Measurements from ENCODE around the gene SOCS1.

DNA sequence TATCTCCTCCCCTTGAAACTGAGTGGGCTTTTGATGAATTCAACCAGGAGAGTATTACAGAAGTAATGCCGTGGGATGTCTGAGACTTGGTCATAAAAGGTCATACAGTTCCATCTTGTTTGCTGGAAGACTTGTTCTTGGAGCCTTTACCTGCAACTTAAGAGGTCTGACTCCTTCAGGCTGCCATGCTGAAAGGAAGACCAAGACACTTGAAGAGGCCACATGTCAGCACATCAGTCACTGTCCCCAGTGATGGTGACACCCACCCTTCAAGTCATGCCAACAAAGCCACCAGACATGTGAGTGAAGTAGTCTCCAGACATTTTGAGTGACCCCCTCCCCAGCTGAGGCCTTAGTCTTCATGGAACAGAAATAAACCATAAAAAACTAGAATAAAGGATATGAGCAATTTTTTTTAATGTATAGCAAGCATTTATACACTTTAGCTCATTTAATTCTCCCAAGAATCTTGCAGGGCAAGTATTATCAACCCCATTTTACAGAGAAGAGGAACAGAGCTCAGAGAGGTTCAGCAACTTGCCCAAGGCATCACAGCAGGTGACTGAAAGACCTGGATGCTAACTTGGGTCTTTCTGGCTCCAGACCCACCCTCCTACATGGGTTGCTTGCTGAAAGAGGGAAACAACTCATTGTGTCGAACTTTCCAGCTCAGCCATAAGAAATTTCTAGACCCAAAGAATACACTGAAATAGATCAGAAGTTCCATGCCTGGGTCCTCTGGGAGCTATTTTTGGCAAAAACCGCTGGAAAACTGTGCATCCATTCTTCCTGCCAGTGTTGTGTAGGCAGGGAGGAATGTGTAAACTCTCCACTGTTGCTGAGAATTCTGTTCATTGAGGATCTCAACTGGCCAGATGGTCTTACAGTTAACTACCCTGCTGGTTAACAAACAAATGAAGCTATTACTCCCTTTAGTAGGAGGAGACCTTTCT is 38.1 kb downstream of the SOCS1 start:
- TF ChIP-seq, protein P1, sequence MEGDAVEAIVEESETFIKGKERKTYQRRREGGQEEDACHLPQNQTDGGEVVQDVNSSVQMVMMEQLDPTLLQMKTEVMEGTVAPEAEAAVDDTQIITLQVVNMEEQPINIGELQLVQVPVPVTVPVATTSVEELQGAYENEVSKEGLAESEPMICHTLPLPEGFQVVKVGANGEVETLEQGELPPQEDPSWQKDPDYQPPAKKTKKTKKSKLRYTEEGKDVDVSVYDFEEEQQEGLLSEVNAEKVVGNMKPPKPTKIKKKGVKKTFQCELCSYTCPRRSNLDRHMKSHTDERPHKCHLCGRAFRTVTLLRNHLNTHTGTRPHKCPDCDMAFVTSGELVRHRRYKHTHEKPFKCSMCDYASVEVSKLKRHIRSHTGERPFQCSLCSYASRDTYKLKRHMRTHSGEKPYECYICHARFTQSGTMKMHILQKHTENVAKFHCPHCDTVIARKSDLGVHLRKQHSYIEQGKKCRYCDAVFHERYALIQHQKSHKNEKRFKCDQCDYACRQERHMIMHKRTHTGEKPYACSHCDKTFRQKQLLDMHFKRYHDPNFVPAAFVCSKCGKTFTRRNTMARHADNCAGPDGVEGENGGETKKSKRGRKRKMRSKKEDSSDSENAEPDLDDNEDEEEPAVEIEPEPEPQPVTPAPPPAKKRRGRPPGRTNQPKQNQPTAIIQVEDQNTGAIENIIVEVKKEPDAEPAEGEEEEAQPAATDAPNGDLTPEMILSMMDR (IDR thresholded peaks at IDR 0.05): no peak
- TF ChIP-seq POLR2A (IDR thresholded peaks at IDR 0.05): no peak

Data from adrenal gland (tissue), 5 donors.